ENCODE measurements around the gene HLF. TPM values are rescaled to one million over a fixed set of nuclear protein-coding genes. Genes with fewer than 3 reads are reported as not detected.
"Not testable (repeated sequence)": the region's sequence is repeated elsewhere in the genome, so short reads cannot be mapped to it uniquely, and the experiment has no call there.

The HLF gene
- total RNA-seq, 4 donors from 2014 or later = 137 to 176 (median 154) TPM

- intact Hi-C loops (cut with DNase I) = no loop called here
- Histone ChIP-seq H3K36me3 (peaks cover 0 to 10% (median 5%) of the 10 kb centered on the region in 4 donors), H3K27me3 (no peaks in the 10 kb centered on the region), H3K9me3 (no peaks in the 10 kb centered on the region), H3K4me1 (peaks cover 0 to 35% (median 14%) of the 10 kb centered on the region in 4 donors), H3K27ac (replicated peaks in 1 of 4) (no peak overlapping the region), H3K4me3 (no peak overlapping the region)
- no peak for TF ChIP-seq POLR2A (IDR thresholded peaks at IDR 0.05; ENCODE audit: low read depth)
- peak in 1 of 2 donors; percentile 31 for TF ChIP-seq POLR2AphosphoS5 (IDR thresholded peaks at IDR 0.05)
- no peak for DNase-seq (ENCODE audit: extremely low spot score)
- 78% methylated on average over 7 of the region's 7 CpGs for WGBS
Measured at GRCh38 chr17:55326030-55326429, 61.3 kb downstream of the HLF start.

GRCh38 chr17:55327225-55328088, 62.7 kb downstream of the HLF start:
- TF ChIP-seq EP300 (IDR thresholded peaks at IDR 0.05) (no peak), POLR2AphosphoS5 (IDR thresholded peaks at IDR 0.05) (peak in 1 of 2 donors; percentile 31)
- H3K4me1 ChIP-seq = peaks cover 0 to 28% (median 7%) of the 10 kb centered on the region in 4 donors
- H3K4me3 ChIP-seq = no peak overlapping the region
- DNase-seq (ENCODE audit: extremely low spot score) = no peak
- peaks cover 0 to 2% (median 0%) of the 10 kb centered on the region in 4 donors for H3K36me3 ChIP-seq
- 62% methylated on average over 3 of the region's 4 CpGs for WGBS
- intact Hi-C loops (cut with DNase I) = no loop called here
- no peaks in the 10 kb centered on the region for H3K27me3 ChIP-seq
- no peaks in the 10 kb centered on the region for H3K9me3 ChIP-seq
- no peak overlapping the region for H3K27ac ChIP-seq (replicated peaks in 1 of 4)

- H3K27ac ChIP-seq (replicated peaks in 1 of 4); intact Hi-C loops (cut with DNase I); H3K27me3 ChIP-seq; H3K9me3 ChIP-seq; DNase-seq (ENCODE audit: extremely low spot score); H3K4me3 ChIP-seq; H3K36me3 ChIP-seq: not testable (repeated sequence)
- H3K4me1 ChIP-seq = peaks cover 0 to 28% (median 7%) of the 10 kb centered on the region in 4 donors
- 79% methylated on average over 2 of the region's 2 CpGs for WGBS
Measured at GRCh38 chr17:55328514-55328913, 63.8 kb downstream of the HLF start.

- no peaks in the 10 kb centered on the region for H3K36me3 ChIP-seq
- DNase-seq (ENCODE audit: extremely low spot score) = no peak
- intact Hi-C loops (cut with DNase I) = no loop called here
- no peak for TF ChIP-seq POLR2AphosphoS5 (IDR thresholded peaks at IDR 0.05)
- TF ChIP-seq CTCF (IDR thresholded peaks at IDR 0.05) = no peak
- no peak for TF ChIP-seq EP300 (IDR thresholded peaks at IDR 0.05)
- no peak for TF ChIP-seq POLR2A (IDR thresholded peaks at IDR 0.05; ENCODE audit: low read depth)
- peaks cover 0 to 16% (median 8%) of the 10 kb centered on the region in 4 donors for H3K4me1 ChIP-seq
- H3K27me3 ChIP-seq = no peaks in the 10 kb centered on the region
- H3K27ac ChIP-seq (replicated peaks in 1 of 4) = no peak overlapping the region
- no peak overlapping the region for H3K4me3 ChIP-seq
- WGBS = 88% methylated on average over 8 of the region's 8 CpGs
- H3K9me3 ChIP-seq = no peaks in the 10 kb centered on the region
Measured at GRCh38 chr17:55330344-55330933, 65.7 kb downstream of the HLF start.

GRCh38 chr17:55332296-55333041, 67.7 kb downstream of the HLF start:
- TF ChIP-seq CTCF (IDR thresholded peaks at IDR 0.05) (no peak), EP300 (IDR thresholded peaks at IDR 0.05) (no peak)
- Histone ChIP-seq H3K27me3 (no peaks in the 10 kb centered on the region), H3K9me3 (no peaks in the 10 kb centered on the region), H3K27ac (replicated peaks in 1 of 4) (no peak overlapping the region), H3K4me3 (no peak overlapping the region), H3K36me3 (no peaks in the 10 kb centered on the region), H3K4me1 (peaks cover 0 to 14% (median 3%) of the 10 kb centered on the region in 4 donors)
- WGBS = 85% methylated on average over 15 of the region's 15 CpGs
- DNase-seq (ENCODE audit: extremely low spot score) = no peak
- intact Hi-C loops (cut with DNase I) = no loop called here

- no peak overlapping the region for H3K4me3 ChIP-seq
- intact Hi-C loops (cut with DNase I) = no loop called here
- no peak overlapping the region for H3K27ac ChIP-seq (replicated peaks in 1 of 4)
- H3K9me3 ChIP-seq = no peaks in the 10 kb centered on the region
- no peaks in the 10 kb centered on the region for H3K27me3 ChIP-seq
- DNase-seq (ENCODE audit: extremely low spot score) = no peak
- TF ChIP-seq POLR2AphosphoS5 (IDR thresholded peaks at IDR 0.05) (no peak), EP300 (IDR thresholded peaks at IDR 0.05) (no peak), POLR2A (IDR thresholded peaks at IDR 0.05; ENCODE audit: low read depth) (no peak), CTCF (IDR thresholded peaks at IDR 0.05) (no peak)
- WGBS = 79% methylated on average over 4 of the region's 4 CpGs
- no peaks in the 10 kb centered on the region for H3K36me3 ChIP-seq
- H3K4me1 ChIP-seq = peaks cover 0 to 14% (median 0%) of the 10 kb centered on the region in 4 donors
Measured at GRCh38 chr17:55334285-55334684, 69.5 kb downstream of the HLF start.
